Chondrocyte (in vitro differentiated cells): Measurements from ENCODE around the gene RND3. TPM values are rescaled to one million over a fixed set of nuclear protein-coding genes. Genes with fewer than 3 reads are reported as not detected.

Experiments
- DNase-seq: peaks from one replicate; pipeline ENCODE4 v3.0.0; 2021; ENCODE audit warnings: mixed read lengths, low spot score
- H3K27ac Mint-ChIP-seq: one replicate; pipeline ENCODE4 v1.8.0; 2021; ENCODE audit warnings: mild to moderate bottlenecking, moderate library complexity, mixed read lengths; ENCODE audit not compliant: unreplicated experiment
- H3K27me3 Mint-ChIP-seq: 2 replicates; pipeline ENCODE4 v1.8.0; 2021; ENCODE audit warnings: low read depth, mixed read lengths
- H3K36me3 Mint-ChIP-seq: 2 replicates; pipeline ENCODE4 v1.8.0; 2021; ENCODE audit warnings: low read depth, mixed read lengths
- H3K4me1 Mint-ChIP-seq: 2 replicates; pipeline ENCODE4 v1.8.0; 2021; ENCODE audit warnings: low read depth, mild to moderate bottlenecking, mixed read lengths
- H3K4me3 Mint-ChIP-seq: one replicate; pipeline ENCODE4 v1.8.0; 2021; ENCODE audit warnings: mild to moderate bottlenecking, moderate library complexity, mixed read lengths; ENCODE audit not compliant: unreplicated experiment
- H3K9me3 Mint-ChIP-seq: 2 replicates; pipeline ENCODE4 v1.8.0; 2021; ENCODE audit warnings: low read depth, mixed read lengths
- total RNA-seq: library from RNA; stranded (reverse); gene quantifications from 3 replicates; pipeline ENCODE4 v1.2.1, GENCODE V29; 2021
- TF ChIP-seq, protein P1 (sequence below): fragments of 200-600 bp; sonication (generic); IDR thresholded peaks from 2 replicates; pipeline ENCODE4 v1.5.0; 2021; ENCODE audit warnings: antibody characterized with exemption, mild to moderate bottlenecking, moderate library complexity

Gene RND3
- total RNA-seq, 1 donor from 2014 or later, result 124 TPM

- DNase-seq, result no peak
- no peak overlapping the region for H3K4me3 Mint-ChIP-seq
- no peaks in the 10 kb centered on the region for H3K27me3 Mint-ChIP-seq
- H3K9me3 Mint-ChIP-seq, result no peaks in the 10 kb centered on the region
- peaks cover 53% of the 10 kb centered on the region for H3K4me1 Mint-ChIP-seq
- TF ChIP-seq, protein P1, sequence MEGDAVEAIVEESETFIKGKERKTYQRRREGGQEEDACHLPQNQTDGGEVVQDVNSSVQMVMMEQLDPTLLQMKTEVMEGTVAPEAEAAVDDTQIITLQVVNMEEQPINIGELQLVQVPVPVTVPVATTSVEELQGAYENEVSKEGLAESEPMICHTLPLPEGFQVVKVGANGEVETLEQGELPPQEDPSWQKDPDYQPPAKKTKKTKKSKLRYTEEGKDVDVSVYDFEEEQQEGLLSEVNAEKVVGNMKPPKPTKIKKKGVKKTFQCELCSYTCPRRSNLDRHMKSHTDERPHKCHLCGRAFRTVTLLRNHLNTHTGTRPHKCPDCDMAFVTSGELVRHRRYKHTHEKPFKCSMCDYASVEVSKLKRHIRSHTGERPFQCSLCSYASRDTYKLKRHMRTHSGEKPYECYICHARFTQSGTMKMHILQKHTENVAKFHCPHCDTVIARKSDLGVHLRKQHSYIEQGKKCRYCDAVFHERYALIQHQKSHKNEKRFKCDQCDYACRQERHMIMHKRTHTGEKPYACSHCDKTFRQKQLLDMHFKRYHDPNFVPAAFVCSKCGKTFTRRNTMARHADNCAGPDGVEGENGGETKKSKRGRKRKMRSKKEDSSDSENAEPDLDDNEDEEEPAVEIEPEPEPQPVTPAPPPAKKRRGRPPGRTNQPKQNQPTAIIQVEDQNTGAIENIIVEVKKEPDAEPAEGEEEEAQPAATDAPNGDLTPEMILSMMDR, result no peak
- H3K36me3 Mint-ChIP-seq, result peaks cover 27% of the 10 kb centered on the region
- H3K27ac Mint-ChIP-seq, result peak overlapping the region; percentile 69
These were observed 21.5 kb downstream of the RND3 start for GRCh38 chr2:150465703-150466569.

DNA sequence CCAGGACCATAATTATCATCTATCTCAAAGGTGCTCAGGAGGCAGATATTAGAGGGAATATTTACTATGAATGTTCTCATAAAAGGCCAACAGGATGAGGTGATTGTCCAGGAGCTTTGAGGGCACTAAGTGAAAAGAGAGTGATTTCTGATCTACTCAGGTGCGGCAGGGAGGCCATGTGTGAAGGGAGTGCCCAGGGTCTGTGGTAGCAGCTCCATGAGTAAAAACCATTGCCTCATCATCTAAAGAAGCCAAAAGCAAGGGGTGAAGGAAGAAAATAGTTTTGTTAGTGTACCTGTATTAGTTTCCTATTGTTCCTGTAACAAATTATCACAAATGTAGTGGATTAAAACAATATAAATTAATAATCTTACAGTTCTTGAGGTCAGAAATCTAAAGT lies 22.5 kb downstream of the RND3 start:
- TF ChIP-seq, protein P1, result no peak
- H3K36me3 Mint-ChIP-seq, result peaks cover 18% of the 10 kb centered on the region
- no peaks in the 10 kb centered on the region for H3K9me3 Mint-ChIP-seq
- H3K4me3 Mint-ChIP-seq, result no peak overlapping the region
- no peaks in the 10 kb centered on the region for H3K27me3 Mint-ChIP-seq
- no peak overlapping the region for H3K27ac Mint-ChIP-seq
- DNase-seq, result no peak
- H3K4me1 Mint-ChIP-seq, result peaks cover 46% of the 10 kb centered on the region

DNA sequence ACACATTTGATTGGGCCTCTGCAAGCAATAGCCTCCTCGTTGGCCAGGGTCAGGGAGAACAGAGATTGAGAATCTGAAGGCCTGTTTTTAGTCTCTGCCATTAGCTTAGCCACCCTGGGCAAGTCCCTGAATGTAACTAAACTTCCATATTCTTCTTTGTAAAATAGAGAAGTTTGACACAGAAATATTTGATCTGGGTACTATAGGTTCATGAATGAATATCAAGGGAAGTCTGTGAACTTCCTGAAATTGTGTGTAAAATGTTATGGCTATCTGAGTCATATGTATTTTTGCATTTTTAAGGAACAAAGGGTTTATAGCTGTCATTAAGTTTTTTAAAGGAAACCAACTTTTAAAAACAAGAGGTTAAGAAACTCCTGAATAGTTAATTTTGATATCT lies 23.2 kb downstream of the RND3 start:
- DNase-seq, result no peak

DNA sequence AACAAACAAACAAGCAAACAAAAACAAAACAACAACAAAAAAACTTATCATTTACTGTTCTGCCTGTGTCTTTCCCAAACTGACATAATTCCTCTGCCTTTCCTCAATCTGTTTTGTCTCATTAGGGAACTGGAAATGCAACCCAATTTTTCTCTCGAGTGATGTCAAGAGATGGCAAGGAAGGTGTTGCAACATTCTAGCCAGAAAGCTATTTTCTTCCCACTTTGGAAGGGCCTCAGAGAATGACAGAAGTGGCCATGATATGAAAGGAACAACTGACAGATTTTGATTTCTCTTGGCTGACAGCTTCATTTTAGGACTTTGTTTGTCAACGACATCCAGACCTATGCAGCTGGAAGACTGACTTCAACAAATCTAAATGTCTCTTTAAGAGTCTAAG lies 24.7 kb downstream of the RND3 start:
- H3K4me3 Mint-ChIP-seq, result no peak overlapping the region
- no peaks in the 10 kb centered on the region for H3K36me3 Mint-ChIP-seq
- H3K27me3 Mint-ChIP-seq, result no peaks in the 10 kb centered on the region
- peaks cover 26% of the 10 kb centered on the region for H3K4me1 Mint-ChIP-seq
- no peak overlapping the region for H3K27ac Mint-ChIP-seq
- H3K9me3 Mint-ChIP-seq, result no peaks in the 10 kb centered on the region
- DNase-seq, result no peak
- TF ChIP-seq, protein P1, result no peak

More for the DNA sequence above, 23.2 kb downstream of the RND3 start:
- Mint-ChIP-seq H3K36me3 (peaks cover 11% of the 10 kb centered on the region), H3K27ac (no peak overlapping the region), H3K4me3 (no peak overlapping the region), H3K9me3 (no peaks in the 10 kb centered on the region), H3K27me3 (no peaks in the 10 kb centered on the region), H3K4me1 (peaks cover 39% of the 10 kb centered on the region)
- TF ChIP-seq, protein P1, result no peak

DNA sequence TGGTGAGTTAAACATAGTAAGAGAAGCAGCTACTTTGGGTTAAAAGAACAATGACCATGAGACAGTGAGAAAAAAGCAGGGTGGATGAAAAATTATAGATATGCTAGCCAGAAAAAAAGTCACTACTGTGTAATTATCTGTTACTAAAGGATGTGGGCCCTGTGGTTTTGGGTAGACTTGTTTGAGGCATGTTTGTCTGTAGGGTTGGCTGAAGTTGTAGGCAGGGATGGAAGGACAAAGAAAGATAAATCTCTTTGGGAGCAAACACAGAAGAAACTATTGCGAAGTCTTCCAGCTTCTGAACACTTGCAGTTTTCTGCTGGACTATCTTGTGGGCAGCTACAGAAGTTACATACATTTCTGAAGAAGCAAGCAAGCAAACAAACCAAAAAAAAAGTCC lies 28.2 kb downstream of the RND3 start:
- Mint-ChIP-seq H3K36me3 (no peaks in the 10 kb centered on the region), H3K9me3 (no peaks in the 10 kb centered on the region), H3K27me3 (no peaks in the 10 kb centered on the region), H3K27ac (no peak overlapping the region), H3K4me3 (no peak overlapping the region), H3K4me1 (no peaks in the 10 kb centered on the region)
- TF ChIP-seq, protein P1, result no peak
- DNase-seq, result no peak
